Measurements from ENCODE around the gene MSMO1. TPM values are rescaled to one million over a fixed set of nuclear protein-coding genes. Genes with fewer than 3 reads are reported as not detected.
"Not testable (repeated sequence)": the region's sequence is repeated elsewhere in the genome, so short reads cannot be mapped to it uniquely, and the experiment has no call there.

Gene MSMO1
- polyA plus RNA-seq = 22.5 TPM

GRCh38 chr4:165327211-165328100, at the start of gene MSMO1:
Gene MSMO1 (plus strand): TSS chr4:165327669. CDS start chr4:165333371, 5,702 bp downstream.
- H3K9me3 Mint-ChIP-seq = no peaks in the 10 kb centered on the region
- H3K4me3 Mint-ChIP-seq = no peak within 1 kb of the TSS
- no peak within 1 kb of the TSS for H3K27ac Mint-ChIP-seq
- H3K36me3 Mint-ChIP-seq = peaks cover 2% of the 10 kb centered on the region
- peaks cover 13 to 27% (median 24%) of the 10 kb centered on the region in 3 donors for H3K4me1 Mint-ChIP-seq
- no peaks in the 10 kb centered on the region for H3K27me3 Mint-ChIP-seq

- H3K27me3 Mint-ChIP-seq, H3K4me1 Mint-ChIP-seq, H3K4me3 Mint-ChIP-seq, H3K9me3 Mint-ChIP-seq: not testable (repeated sequence)
- Mint-ChIP-seq H3K27ac (peak overlapping the region in 1 of 3 donors; percentile 81), H3K36me3 (peaks cover 13% of the 10 kb centered on the region)
Observed at GRCh38 chr4:165279531-165279930, 47.9 kb upstream of the MSMO1 start.

DNA sequence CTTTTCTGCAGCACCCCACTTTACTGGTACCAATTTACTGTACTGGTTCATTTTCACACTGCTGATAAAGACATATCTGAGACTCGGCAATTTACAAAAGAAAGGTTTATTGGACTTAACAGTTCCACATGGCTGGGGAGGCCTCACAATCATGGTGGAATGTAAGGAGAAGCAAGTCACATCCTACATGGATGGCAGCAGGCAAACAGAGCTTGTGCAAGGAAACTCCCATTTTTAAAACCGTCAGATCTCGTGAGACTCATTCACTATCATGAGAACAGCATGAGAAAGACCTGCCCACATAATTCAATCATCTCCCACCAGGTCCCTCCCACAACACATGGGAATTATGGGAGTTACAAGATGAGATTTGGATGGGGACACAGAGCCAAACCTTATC, 42.8 kb upstream of the MSMO1 start:
- not testable (repeated sequence) for H3K27ac Mint-ChIP-seq, H3K9me3 Mint-ChIP-seq, H3K36me3 Mint-ChIP-seq, H3K4me3 Mint-ChIP-seq, H3K27me3 Mint-ChIP-seq
- H3K4me1 Mint-ChIP-seq = peaks cover 29 to 34% (median 30%) of the 10 kb centered on the region in 3 donors

- not testable (repeated sequence) for H3K36me3 Mint-ChIP-seq, H3K27me3 Mint-ChIP-seq, H3K9me3 Mint-ChIP-seq
- Mint-ChIP-seq H3K4me3 (peak overlapping the region; percentile 16 to 78 (median 48)), H3K4me1 (peaks cover 37 to 43% (median 37%) of the 10 kb centered on the region in 3 donors), H3K27ac (peak overlapping the region; percentile 48 to 78 (median 78))
Observed at GRCh38 chr4:165286619-165287340, 40.7 kb upstream of the MSMO1 start.

DNA sequence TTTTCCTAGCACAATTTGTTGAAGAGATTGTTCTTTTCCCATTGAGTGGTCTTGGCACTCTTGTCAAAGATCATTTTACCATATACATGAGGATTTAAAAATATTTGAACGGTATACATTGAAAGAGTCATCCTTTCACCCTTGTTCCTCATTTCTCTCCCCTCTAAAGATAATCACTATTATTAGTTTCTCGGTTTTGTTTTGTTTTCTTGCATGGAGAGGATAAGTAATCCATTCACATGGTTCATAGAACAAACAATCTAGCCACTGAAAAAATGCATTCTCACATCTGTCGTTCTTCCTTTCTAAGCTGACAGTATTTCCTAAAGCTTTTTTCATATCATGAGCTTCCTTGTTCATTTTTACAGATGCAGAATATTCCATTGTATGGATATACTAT, 39.2 kb upstream of the MSMO1 start:
- Mint-ChIP-seq H3K27me3 (no peaks in the 10 kb centered on the region), H3K9me3 (no peaks in the 10 kb centered on the region), H3K36me3 (peaks cover 4% of the 10 kb centered on the region), H3K4me3 (peak overlapping the region in 1 of 4 donors; percentile 5), H3K27ac (peak overlapping the region in 2 of 3 donors; percentile 62 to 85), H3K4me1 (peaks cover 37 to 43% (median 39%) of the 10 kb centered on the region in 3 donors)

DNA sequence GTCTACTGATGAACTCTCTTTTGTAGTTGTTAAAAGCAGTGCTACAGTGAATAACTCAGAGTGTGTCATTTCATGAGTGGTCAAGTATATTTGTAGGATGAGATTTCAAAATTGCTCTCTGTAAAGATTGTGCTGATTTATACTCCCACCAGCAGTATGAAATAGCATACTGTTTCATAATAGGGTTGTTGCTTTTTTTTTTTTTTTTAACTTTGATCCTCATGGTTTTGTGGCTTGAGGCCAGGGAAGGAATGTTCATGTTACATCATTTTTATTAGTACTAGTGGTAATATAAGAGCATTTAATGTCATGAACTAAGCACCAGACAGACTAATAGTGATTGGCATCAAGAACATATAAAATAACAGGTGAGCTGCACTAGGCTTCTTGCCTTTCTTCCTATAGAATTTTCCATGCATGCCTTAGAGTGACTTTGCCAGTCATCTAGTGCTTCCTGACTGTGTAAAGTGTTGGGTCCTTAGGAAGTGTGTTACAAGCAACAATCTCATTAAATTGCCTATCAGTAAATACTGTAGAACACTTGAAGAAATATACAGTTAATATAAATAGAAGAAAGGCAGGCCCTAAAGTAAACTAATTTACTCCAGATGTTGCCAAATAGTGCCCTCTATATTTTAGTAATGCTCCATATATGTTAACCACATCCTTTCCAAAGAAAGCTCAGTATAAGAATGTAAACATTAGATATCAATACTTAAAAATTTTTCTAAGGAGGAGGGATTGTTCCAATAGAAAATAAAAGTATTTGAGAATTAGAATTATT, 38.6 kb upstream of the MSMO1 start:
- H3K27me3 Mint-ChIP-seq = no peaks in the 10 kb centered on the region
- peaks cover 4% of the 10 kb centered on the region for H3K36me3 Mint-ChIP-seq
- H3K4me3 Mint-ChIP-seq = peak overlapping the region in 1 of 4 donors; percentile 17
- peaks cover 37 to 44% (median 39%) of the 10 kb centered on the region in 3 donors for H3K4me1 Mint-ChIP-seq
- H3K9me3 Mint-ChIP-seq = no peaks in the 10 kb centered on the region
- peak overlapping the region in 1 of 3 donors; percentile 62 for H3K27ac Mint-ChIP-seq

GRCh38 chr4:165289423-165289785, 38.1 kb upstream of the MSMO1 start:
- Mint-ChIP-seq H3K36me3 (peaks cover 1% of the 10 kb centered on the region), H3K4me1 (peaks cover 40 to 49% (median 41%) of the 10 kb centered on the region in 3 donors), H3K9me3 (no peaks in the 10 kb centered on the region), H3K27ac (no peak overlapping the region), H3K4me3 (no peak overlapping the region), H3K27me3 (no peaks in the 10 kb centered on the region)

DNA sequence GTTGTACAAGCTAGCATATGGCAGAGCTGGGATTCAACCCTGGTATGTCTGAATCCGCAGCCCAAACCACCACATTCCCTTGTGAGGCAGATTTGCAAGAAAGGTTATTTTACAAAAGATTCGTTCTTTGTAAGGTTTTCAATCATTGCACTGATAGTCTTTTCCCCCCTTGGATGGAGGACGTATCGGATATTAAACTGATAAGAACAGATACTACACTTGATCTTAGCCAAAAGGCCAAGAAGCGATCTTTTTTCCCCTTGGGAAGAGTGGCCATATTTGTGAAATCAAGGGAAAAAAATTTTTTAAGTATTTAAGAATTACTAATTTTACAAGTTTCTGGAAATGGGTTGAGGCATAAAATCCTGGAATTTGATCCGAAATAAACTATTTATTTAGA, 34.4 kb upstream of the MSMO1 start:
- no peaks in the 10 kb centered on the region for H3K9me3 Mint-ChIP-seq
- H3K36me3 Mint-ChIP-seq = peaks cover 5% of the 10 kb centered on the region

GRCh38 chr4:165293927-165294649, 33.4 kb upstream of the MSMO1 start:
- Mint-ChIP-seq H3K4me1 (peaks cover 28 to 34% (median 32%) of the 10 kb centered on the region in 3 donors), H3K27me3 (no peaks in the 10 kb centered on the region), H3K9me3 (no peaks in the 10 kb centered on the region), H3K27ac (peak overlapping the region; percentile 7 to 91 (median 87)), H3K4me3 (peak overlapping the region in 3 of 4 donors; percentile 59 to 97 (median 96)), H3K36me3 (peaks cover 7% of the 10 kb centered on the region)

More for the DNA sequence above, 34.4 kb upstream of the MSMO1 start:
- no peaks in the 10 kb centered on the region for H3K27me3 Mint-ChIP-seq
- no peak overlapping the region for H3K4me3 Mint-ChIP-seq
- peaks cover 35 to 40% (median 38%) of the 10 kb centered on the region in 3 donors for H3K4me1 Mint-ChIP-seq
- H3K27ac Mint-ChIP-seq = no peak overlapping the region

DNA sequence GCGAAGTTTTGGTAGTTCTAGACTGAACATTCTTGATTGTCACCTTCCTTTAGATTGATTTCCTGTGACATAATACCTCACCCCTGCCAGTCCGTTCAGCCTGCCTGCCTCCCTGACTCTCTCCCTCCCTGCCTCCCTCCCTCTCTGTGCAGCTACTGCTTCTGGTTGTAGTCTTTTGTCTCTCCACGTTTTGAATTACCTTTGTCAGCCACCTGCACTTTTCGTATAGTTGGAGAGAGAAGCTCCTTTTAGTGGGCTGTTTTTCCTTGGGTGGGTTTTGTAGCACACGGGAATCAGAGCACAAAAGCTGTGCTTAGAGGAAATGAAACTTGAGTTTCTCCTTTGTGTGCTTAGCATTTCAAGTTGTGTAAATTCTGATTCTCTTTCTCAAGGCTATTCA, 32.6 kb upstream of the MSMO1 start:
- Mint-ChIP-seq H3K9me3 (no peaks in the 10 kb centered on the region), H3K4me3 (peak overlapping the region; percentile 59 to 97 (median 88)), H3K27me3 (no peaks in the 10 kb centered on the region), H3K36me3 (peaks cover 12% of the 10 kb centered on the region), H3K4me1 (peaks cover 31% of the 10 kb centered on the region in 3 donors), H3K27ac (peak overlapping the region; percentile 7 to 91 (median 87))

GRCh38 chr4:165297626-165298025, 29.8 kb upstream of the MSMO1 start:
- Mint-ChIP-seq H3K36me3 (peaks cover 14% of the 10 kb centered on the region), H3K4me3 (no peak overlapping the region), H3K9me3 (no peaks in the 10 kb centered on the region), H3K27ac (no peak overlapping the region), H3K4me1 (peaks cover 29 to 35% (median 29%) of the 10 kb centered on the region in 3 donors), H3K27me3 (no peaks in the 10 kb centered on the region)

GRCh38 chr4:165299399-165300060, 27.9 kb upstream of the MSMO1 start:
- H3K27ac Mint-ChIP-seq = no peak overlapping the region
- peaks cover 19% of the 10 kb centered on the region for H3K36me3 Mint-ChIP-seq
- H3K9me3 Mint-ChIP-seq = no peaks in the 10 kb centered on the region
- H3K4me3 Mint-ChIP-seq = no peak overlapping the region
- H3K4me1 Mint-ChIP-seq = peaks cover 23 to 29% (median 27%) of the 10 kb centered on the region in 3 donors
- no peaks in the 10 kb centered on the region for H3K27me3 Mint-ChIP-seq

- H3K9me3 Mint-ChIP-seq = no peaks in the 10 kb centered on the region
- H3K36me3 Mint-ChIP-seq = peaks cover 15% of the 10 kb centered on the region
- peak overlapping the region in 2 of 3 donors; percentile 32 to 74 for H3K27ac Mint-ChIP-seq
- peak overlapping the region in 2 of 4 donors; percentile 15 to 47 for H3K4me3 Mint-ChIP-seq
- peaks cover 8 to 16% (median 13%) of the 10 kb centered on the region in 3 donors for H3K4me1 Mint-ChIP-seq
- H3K27me3 Mint-ChIP-seq = no peaks in the 10 kb centered on the region
Observed at GRCh38 chr4:165301833-165302232, 25.6 kb upstream of the MSMO1 start.

DNA sequence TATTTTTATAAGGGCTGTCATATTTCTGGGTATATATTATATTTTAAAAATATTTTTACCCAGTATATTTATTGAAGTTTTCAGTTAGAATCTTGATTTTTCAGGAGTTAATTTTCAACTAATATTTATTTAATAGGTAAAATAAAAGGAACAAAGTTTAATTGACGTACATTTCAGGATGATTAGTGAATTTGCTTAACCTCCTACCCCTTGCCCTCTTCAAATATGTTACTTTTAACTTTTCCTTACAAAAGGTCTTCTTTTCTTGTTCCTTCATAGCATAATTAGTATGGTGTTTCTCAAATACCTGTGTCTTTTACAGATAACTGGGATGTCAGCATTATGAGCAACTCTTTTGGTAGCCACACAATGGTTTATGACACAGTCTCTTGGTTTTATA, 24.8 kb upstream of the MSMO1 start:
- H3K4me1 Mint-ChIP-seq = peaks cover 8 to 16% (median 13%) of the 10 kb centered on the region in 3 donors
- H3K27ac Mint-ChIP-seq = no peak overlapping the region
- no peak overlapping the region for H3K4me3 Mint-ChIP-seq
- peaks cover 15% of the 10 kb centered on the region for H3K36me3 Mint-ChIP-seq
- H3K9me3 Mint-ChIP-seq = no peaks in the 10 kb centered on the region
- no peaks in the 10 kb centered on the region for H3K27me3 Mint-ChIP-seq
